Measurements from ENCODE around the gene COL27A1. TPM values are rescaled to one million over a fixed set of nuclear protein-coding genes. Genes with fewer than 3 reads are reported as not detected.
"Not testable (repeated sequence)": the region's sequence is repeated elsewhere in the genome, so short reads cannot be mapped to it uniquely, and the experiment has no call there.

Gene COL27A1
- total and polyA plus RNA-seq, 7 donors: 1.4 to 13.3 (median 4.3) TPM

- H3K4me3 ChIP-seq: no peak overlapping the region
- H3K4me1 ChIP-seq: no peaks in the 10 kb centered on the region
- DNase-seq: no peak
- H3K9me3 ChIP-seq: peaks cover 0 to 8% (median 0%) of the 10 kb centered on the region in 4 donors
- intact Hi-C loops (cut with DNase I): no loop called here
- no peak overlapping the region for H3K27ac ChIP-seq
- 72 to 90% methylated on average over 13 of the region's 13 CpGs for WGBS, 2 donors
- H3K27me3 ChIP-seq: no peaks in the 10 kb centered on the region
- TF ChIP-seq EP300 (IDR thresholded peaks at IDR 0.05) (no peak), CTCF (IDR thresholded peaks at IDR 0.05) (no peak), POLR2AphosphoS5 (IDR thresholded peaks at IDR 0.05) (no peak), POLR2A (IDR thresholded peaks at IDR 0.05) (no peak)
- H3K36me3 ChIP-seq: no peaks in the 10 kb centered on the region
These were observed 28.9 kb upstream of the COL27A1 start for GRCh38 chr9:114126247-114127060.

GRCh38 chr9:114128759-114129158 is 26.6 kb upstream of the COL27A1 start:
- DNase-seq; intact Hi-C loops (cut with DNase I); H3K36me3 ChIP-seq; H3K4me1 ChIP-seq; H3K27ac ChIP-seq; H3K27me3 ChIP-seq; H3K9me3 ChIP-seq; H3K4me3 ChIP-seq: not testable (repeated sequence)
- 86 to 87% methylated on average over 3 of the region's 3 CpGs for WGBS, 2 donors

- H3K27me3 ChIP-seq: no peaks in the 10 kb centered on the region
- no peak for DNase-seq
- no peak overlapping the region for H3K4me3 ChIP-seq
- no peaks in the 10 kb centered on the region for H3K36me3 ChIP-seq
- intact Hi-C loops (cut with DNase I): no loop called here
- H3K27ac ChIP-seq: no peak overlapping the region
- H3K9me3 ChIP-seq: peaks cover 0 to 8% (median 0%) of the 10 kb centered on the region in 4 donors
- TF ChIP-seq POLR2A (IDR thresholded peaks at IDR 0.05) (no peak), CTCF (IDR thresholded peaks at IDR 0.05) (no peak), POLR2AphosphoS5 (IDR thresholded peaks at IDR 0.05) (no peak), EP300 (IDR thresholded peaks at IDR 0.05) (no peak)
- H3K4me1 ChIP-seq: no peaks in the 10 kb centered on the region
- WGBS, 2 donors: 63 to 85% methylated on average over 7 of the region's 7 CpGs
These were observed 25.2 kb upstream of the COL27A1 start for GRCh38 chr9:114130141-114130540.

- Histone ChIP-seq H3K27me3 (no peaks in the 10 kb centered on the region), H3K4me3 (no peak overlapping the region), H3K27ac (no peak overlapping the region), H3K36me3 (no peaks in the 10 kb centered on the region), H3K9me3 (peaks cover 0 to 8% (median 0%) of the 10 kb centered on the region in 4 donors), H3K4me1 (no peaks in the 10 kb centered on the region)
- no peak for TF ChIP-seq POLR2A (IDR thresholded peaks at IDR 0.05)
- TF ChIP-seq EP300 (IDR thresholded peaks at IDR 0.05): no peak
- intact Hi-C loops (cut with DNase I): no loop called here
- 86 to 93% methylated on average over 4 of the region's 4 CpGs for WGBS, 2 donors
- no peak for DNase-seq
These were observed 24.6 kb upstream of the COL27A1 start for GRCh38 chr9:114130624-114131277.

- no peaks in the 10 kb centered on the region for H3K4me1 ChIP-seq
- no peak overlapping the region for H3K4me3 ChIP-seq
- intact Hi-C loops (cut with DNase I): no loop called here
- H3K36me3 ChIP-seq: no peaks in the 10 kb centered on the region
- H3K27me3 ChIP-seq: no peaks in the 10 kb centered on the region
- DNase-seq: no peak
- no peak overlapping the region for H3K27ac ChIP-seq
- 85 to 86% methylated on average over 10 of the region's 10 CpGs for WGBS, 2 donors
- peaks cover 0 to 8% (median 0%) of the 10 kb centered on the region in 4 donors for H3K9me3 ChIP-seq
- TF ChIP-seq POLR2A (IDR thresholded peaks at IDR 0.05) (no peak), EP300 (IDR thresholded peaks at IDR 0.05) (no peak), CTCF (IDR thresholded peaks at IDR 0.05) (no peak), POLR2AphosphoS5 (IDR thresholded peaks at IDR 0.05) (no peak)
These were observed 23.4 kb upstream of the COL27A1 start for GRCh38 chr9:114131808-114132549.
